A172 (cell line): Measurements from ENCODE around the gene DDX3X. TPM values are rescaled to one million over a fixed set of nuclear protein-coding genes. Genes with fewer than 3 reads are reported as not detected.
"Not testable (repeated sequence)": the region's sequence is repeated elsewhere in the genome, so short reads cannot be mapped to it uniquely, and the experiment has no call there.

Source experiments
- DNase-seq: peaks from one replicate; pipeline ENCODE4 v3.0.0-alpha.2; 2015; ENCODE audit warnings: low spot score
- total RNA-seq: library from RNA; depleted of rRNA; stranded (reverse); fragments of >200 nt; shearing (Covaris generic); gene quantifications from 2 replicates; pipeline ENCODE4 v1.2.3, GENCODE V29; 2014; rRNA removed

DDX3X gene
- 205 and 219 TPM in 2 replicates for total RNA-seq

GRCh38 chrX:41333744-41334362 lies at the start of gene DDX3X:
Gene DDX3X, plus strand, starts transcription at chrX:41334162. Its CDS starts 91 bp downstream, at chrX:41334253.
- DNase-seq = peak; percentile 78

GRCh38 chrX:41285928-41286327 lies 48.0 kb upstream of the DDX3X start:
- not testable (repeated sequence) for DNase-seq

- no peak for DNase-seq
Observed at GRCh38 chrX:41288641-41289040, 45.3 kb upstream of the DDX3X start.

GRCh38 chrX:41289095-41289494 lies 44.9 kb upstream of the DDX3X start:
- DNase-seq = no peak

- DNase-seq = no peak
Observed at GRCh38 chrX:41291309-41291708, 42.7 kb upstream of the DDX3X start.

GRCh38 chrX:41293269-41293668 lies 40.7 kb upstream of the DDX3X start:
- no peak for DNase-seq

- DNase-seq = peak; percentile 64
Observed at GRCh38 chrX:41300758-41301437, 33.1 kb upstream of the DDX3X start.

GRCh38 chrX:41301438-41301824 lies 32.5 kb upstream of the DDX3X start:
- DNase-seq = no peak

GRCh38 chrX:41302370-41302769 lies 31.6 kb upstream of the DDX3X start:
- peak; percentile 24 for DNase-seq

GRCh38 chrX:41303013-41303412 lies 30.9 kb upstream of the DDX3X start:
- no peak for DNase-seq

- DNase-seq = no peak
Observed at GRCh38 chrX:41304178-41304577, 29.8 kb upstream of the DDX3X start.

GRCh38 chrX:41308884-41309647 lies 24.9 kb upstream of the DDX3X start:
- DNase-seq = no peak

GRCh38 chrX:41312786-41313185 lies 21.2 kb upstream of the DDX3X start:
- no peak for DNase-seq

GRCh38 chrX:41313419-41313818 lies 20.5 kb upstream of the DDX3X start:
- peak; percentile 67 for DNase-seq

- no peak for DNase-seq
Observed at GRCh38 chrX:41314204-41314603, 19.8 kb upstream of the DDX3X start.

- no peak for DNase-seq
Observed at GRCh38 chrX:41314881-41315280, 19.1 kb upstream of the DDX3X start.

- DNase-seq = not testable (repeated sequence)
Observed at GRCh38 chrX:41316266-41316665, 17.7 kb upstream of the DDX3X start.

- no peak for DNase-seq
Observed at GRCh38 chrX:41317477-41318208, 16.3 kb upstream of the DDX3X start.

- no peak for DNase-seq
Observed at GRCh38 chrX:41320393-41320792, 13.6 kb upstream of the DDX3X start.

GRCh38 chrX:41322821-41323603 lies 10.9 kb upstream of the DDX3X start:
- no peak for DNase-seq

GRCh38 chrX:41326431-41326830 lies 7.5 kb upstream of the DDX3X start:
- DNase-seq = no peak
